ENCODE measurements around the gene HBZ. TPM values are rescaled to one million over a fixed set of nuclear protein-coding genes. Genes with fewer than 3 reads are reported as not detected.
"Not testable (repeated sequence)": the region's sequence is repeated elsewhere in the genome, so short reads cannot be mapped to it uniquely, and the experiment has no call there.

HBZ gene
- total RNA-seq, 2 experiments from 2014 or later = not detected

GRCh38 chr16:193441-193840, 41.0 kb downstream of the HBZ start:
- H3K4me3 Mint-ChIP-seq = no peak overlapping the region
- peaks cover 24% of the 10 kb centered on the region for H3K36me3 Mint-ChIP-seq
- H3K27ac Mint-ChIP-seq = no peak overlapping the region
- no peaks in the 10 kb centered on the region for H3K27me3 Mint-ChIP-seq
- H3K4me1 Mint-ChIP-seq = peaks cover 6% of the 10 kb centered on the region
- H3K9me3 Mint-ChIP-seq = no peaks in the 10 kb centered on the region
- DNase-seq = no peak

- Mint-ChIP-seq H3K4me1 (no peaks in the 10 kb centered on the region), H3K27me3 (no peaks in the 10 kb centered on the region), H3K9me3 (no peaks in the 10 kb centered on the region), H3K36me3 (peaks cover 14% of the 10 kb centered on the region), H3K27ac (no peak overlapping the region), H3K4me3 (no peak overlapping the region)
- DNase-seq = no peak
These were observed 42.1 kb downstream of the HBZ start for GRCh38 chr16:194516-194915.

- no peaks in the 10 kb centered on the region for H3K27me3 Mint-ChIP-seq
- H3K36me3 Mint-ChIP-seq = peaks cover 13% of the 10 kb centered on the region
- no peaks in the 10 kb centered on the region for H3K4me1 Mint-ChIP-seq
- H3K9me3 Mint-ChIP-seq = no peaks in the 10 kb centered on the region
- H3K27ac Mint-ChIP-seq = no peak overlapping the region
- H3K4me3 Mint-ChIP-seq = no peak overlapping the region
- DNase-seq = no peak
These were observed 47.9 kb downstream of the HBZ start for GRCh38 chr16:200388-200787.

GRCh38 chr16:203246-203645, 50.8 kb downstream of the HBZ start:
- no peaks in the 10 kb centered on the region for H3K27me3 Mint-ChIP-seq
- no peak overlapping the region for H3K27ac Mint-ChIP-seq
- H3K4me3 Mint-ChIP-seq = no peak overlapping the region
- no peaks in the 10 kb centered on the region for H3K9me3 Mint-ChIP-seq
- peaks cover 18% of the 10 kb centered on the region for H3K36me3 Mint-ChIP-seq
- no peak for DNase-seq
- peaks cover 8% of the 10 kb centered on the region for H3K4me1 Mint-ChIP-seq

GRCh38 chr16:204046-204445, 51.6 kb downstream of the HBZ start:
- peaks cover 22% of the 10 kb centered on the region for H3K36me3 Mint-ChIP-seq
- H3K9me3 Mint-ChIP-seq, H3K27me3 Mint-ChIP-seq, DNase-seq, H3K27ac Mint-ChIP-seq, H3K4me1 Mint-ChIP-seq, H3K4me3 Mint-ChIP-seq: not testable (repeated sequence)

Other genes with a start within 250 kb of the HBZ start
- 10 to 100 TPM; 55.3 to 56.0 TPM for gene POLR3K, start 99.0 kb upstream of the HBZ start, total RNA-seq
- 100 to 1,000 TPM in 1 of 2 experiments, 10 to 100 TPM in 1; 98.4 to 103 TPM for gene SNRNP25, start 98.8 kb upstream of the HBZ start, total RNA-seq
- under 1 TPM in 1 of 2 experiments, not detected in 1; 0.41 TPM for gene RHBDF1, start 80.0 kb upstream of the HBZ start, total RNA-seq
- 10 to 100 TPM; 51.6 to 56.7 TPM for gene MPG, start 74.4 kb upstream of the HBZ start, total RNA-seq
- 10 to 100 TPM; 45.4 to 45.8 TPM for gene NPRL3, start 14.0 kb upstream of the HBZ start, total RNA-seq
- not detected for gene HBM, start 13.3 kb downstream of the HBZ start, total RNA-seq
- gene HBA2, start 20.2 kb downstream of the HBZ start, total RNA-seq = not detected
- not detected for gene HBA1, start 24.0 kb downstream of the HBZ start, total RNA-seq
- gene HBQ1, start 27.8 kb downstream of the HBZ start, total RNA-seq = 1 to 10 TPM; 1.2 to 2.0 TPM
- gene LUC7L, start 76.8 kb downstream of the HBZ start, total RNA-seq = 10 to 100 TPM; 61.9 to 65.3 TPM
- 10 to 100 TPM; 20.9 to 24.1 TPM for gene FAM234A, start 82.2 kb downstream of the HBZ start, total RNA-seq
- not detected for gene RGS11, start 123.3 kb downstream of the HBZ start, total RNA-seq
- gene ARHGDIG, start 127.9 kb downstream of the HBZ start, total RNA-seq = not detected
- gene PDIA2, start 130.5 kb downstream of the HBZ start, total RNA-seq = not detected
- 10 to 100 TPM; 23.9 to 24.6 TPM for gene AXIN1, start 200.1 kb downstream of the HBZ start, total RNA-seq
- gene MRPL28, start 217.9 kb downstream of the HBZ start, total RNA-seq = 10 to 100 TPM; 89.3 to 94.8 TPM
- 10 to 100 TPM; 22.8 to 24.1 TPM for gene PGAP6, start 229.3 kb downstream of the HBZ start, total RNA-seq
- 10 to 100 TPM; 15.6 to 17.3 TPM for gene NME4, start 244.6 kb downstream of the HBZ start, total RNA-seq
- gene DECR2, start 249.2 kb downstream of the HBZ start, total RNA-seq = 1 to 10 TPM; 7.0 to 8.2 TPM